ENCODE measurements around the gene IL25. TPM values are rescaled to one million over a fixed set of nuclear protein-coding genes. Genes with fewer than 3 reads are reported as not detected.

The IL25 gene
- total and polyA plus RNA-seq, 2 of the 8 experiments (the other 6 are each of a cell fraction or from before 2014, with no cell fraction given), result not detected

DNA sequence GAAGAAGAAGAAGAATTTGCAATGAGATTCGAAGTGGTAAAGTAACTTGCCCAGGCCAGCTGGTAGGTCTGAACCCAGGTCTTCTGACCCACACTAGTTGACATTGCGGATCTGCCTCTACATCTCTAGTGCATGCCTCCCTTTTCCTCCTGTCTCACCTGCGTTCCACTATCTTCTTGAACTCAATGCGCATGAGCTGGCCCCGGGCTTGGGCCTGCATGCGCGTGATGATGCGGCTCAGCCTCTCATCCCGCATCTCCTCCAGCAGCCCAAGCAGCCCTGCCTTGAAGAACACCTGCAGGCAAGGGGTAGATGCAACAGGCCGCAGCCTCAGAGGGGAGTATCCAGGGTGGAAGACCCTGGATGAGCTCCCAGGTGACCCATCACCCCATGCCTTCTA lies 23.5 kb downstream of the IL25 start (continued):
- no peak for TF ChIP-seq JUN (IDR thresholded peaks at IDR 0.05; ENCODE audit: low read depth, low read length)
- TF ChIP-seq POLR2AphosphoS5 (IDR thresholded peaks at IDR 0.05; ENCODE audit: low read depth, low read length), result no peak
- TF ChIP-seq TAF1 (IDR thresholded peaks at IDR 0.05; ENCODE audit: low read depth, low read length), result no peak
- TF ChIP-seq MAFK (IDR thresholded peaks at IDR 0.05; ENCODE audit: low read depth, low read length), result no peak

All from H1 (cell line).